ENCODE results near the gene KRT75.

DNA sequence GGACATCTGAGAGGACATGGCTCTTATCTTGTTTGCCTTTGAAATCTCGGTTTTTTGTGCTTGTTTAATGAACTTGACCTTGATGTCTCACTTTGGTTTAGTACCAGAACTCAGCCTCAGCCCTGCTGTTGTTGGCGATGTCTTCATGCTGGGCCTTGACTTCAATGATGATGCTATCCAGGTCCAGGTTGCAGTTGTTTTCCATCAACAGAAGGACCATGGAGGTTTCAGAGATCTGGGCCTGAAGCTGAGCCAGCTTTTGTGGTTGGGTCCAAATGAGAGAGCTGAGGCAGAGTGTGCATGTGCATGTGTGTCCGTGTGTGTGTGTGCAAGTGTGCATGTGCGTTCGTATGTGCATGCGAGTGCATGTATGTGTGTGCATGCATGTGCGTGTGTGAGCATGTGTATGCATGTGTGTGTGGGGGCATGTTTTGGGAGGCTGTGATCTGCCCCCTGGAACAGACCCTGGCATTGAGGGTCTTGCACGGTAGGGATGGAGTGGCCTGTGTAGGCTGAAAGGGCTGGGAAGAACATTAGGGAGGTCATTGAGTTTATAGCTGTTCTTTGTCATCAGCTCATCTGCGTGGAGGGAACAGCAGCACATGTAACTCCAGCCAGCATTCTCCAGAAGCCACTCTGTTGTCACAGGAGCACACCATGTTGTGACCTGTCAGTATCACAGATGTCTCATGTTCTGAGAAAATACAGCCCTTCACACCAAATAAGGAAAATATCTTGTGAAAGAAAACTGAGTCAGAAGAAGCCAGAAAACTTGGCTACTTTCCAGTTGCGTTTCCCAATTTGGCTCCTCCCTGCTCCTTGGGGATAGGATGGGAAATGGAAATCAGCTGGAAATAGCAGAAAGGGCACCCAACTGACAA is 18.1 kb downstream of the KRT75 start:
- TF ChIP-seq POLR2A (IDR thresholded peaks at IDR 0.05; ENCODE audit: low read length) (no peak), GATA1 (IDR thresholded peaks at IDR 0.05; ENCODE audit: low read depth, low read length) (no peak)

Measured in erythroblast (primary cell).